B cell (primary cell): ENCODE measurements around the gene PSAT1. TPM values are rescaled to one million over a fixed set of nuclear protein-coding genes. Genes with fewer than 3 reads are reported as not detected.

ENCODE experiments used
- ATAC-seq: fragments of 200-7000 bp; cut with Tn5 transposase; one replicate; pipeline ENCODE4 v1.10.0; 2021; ENCODE audit warnings: low read depth, mild to moderate bottlenecking, moderate number of reproducible peaks, moderate library complexity
- CTCF ChIA-PET: fragments of 350-600 bp; sonication (Branson Sonifier 250); formaldehyde crosslinking; loops from one replicate; lab custom pipeline; 2021; ENCODE audit warnings: antibody characterized with exemption, inconsistent platforms; lab: Charles Lee
- POLR2A ChIA-PET: fragments of 350-600 bp; sonication (Branson Sonifier 250); formaldehyde crosslinking; loops from one replicate; lab custom pipeline; 2021; ENCODE audit warnings: antibody characterized with exemption; lab: Charles Lee
- DNase-seq: peaks from one replicate; pipeline ENCODE4 v3.0.0; 2013
- H2AFZ ChIP-seq: 2 replicates; pipeline ENCODE4 v1.6.1; 2012; ENCODE audit warnings: mild to moderate bottlenecking, low read depth, low read length; ENCODE audit not compliant: insufficient read depth, poor library complexity, severe bottlenecking
- H3K27ac ChIP-seq, 2 donors: 1 replicate in 1 of 2; 2 replicates in 1 of 2; pipeline ENCODE4 v1.5.1; 2012 to 2013; ENCODE audit warnings: low read length in 2 of 2, mild to moderate bottlenecking in 2 of 2, moderate library complexity in 1 of 2
- H3K27me3 ChIP-seq, 4 experiments: fragments of 200-600 bp in 1 of 4; sonication (generic) in 1 of 4; replicated peaks in 1 of 4; 1 replicate in 2 of 4; 2 replicates in 2 of 4; pipeline versions ENCODE4 v1.6.1 to v1.7.0; 2013 to 2016; ENCODE audit warnings: low read length in 3 of 4, mild to moderate bottlenecking in 2 of 4, mixed read lengths in 1 of 4, moderate library complexity in 1 of 4; ENCODE audit not compliant: insufficient read depth in 4 of 4, control insufficient read depth in 3 of 4; ENCODE audit errors: control extremely low read depth in 1 of 4
- H3K36me3 ChIP-seq, 2 experiments: replicated peaks in 1 of 2; 1 replicate in 1 of 2; 2 replicates in 1 of 2; pipeline versions ENCODE4 v1.6.1 to v1.7.1; 2013; ENCODE audit warnings: low read length in 1 of 2; ENCODE audit not compliant: insufficient read depth in 2 of 2, control insufficient read depth in 1 of 2; ENCODE audit errors: control extremely low read depth in 1 of 2, extremely low read depth in 1 of 2
- H3K4me1 ChIP-seq, 2 donors: fragments of 200-600 bp in 1 of 2; sonication (generic) in 1 of 2; 1 replicate in 1 of 2; 2 replicates in 1 of 2; pipeline versions ENCODE4 v1.5.1 to v1.6.1; 2013 to 2017; ENCODE audit warnings: low read length in 2 of 2; ENCODE audit not compliant: control insufficient read depth in 2 of 2, insufficient read depth in 2 of 2
- H3K4me2 ChIP-seq: replicated peaks from 2 replicates; pipeline ENCODE3; 2012; ENCODE audit warnings: mild to moderate bottlenecking, low read depth, low read length; ENCODE audit not compliant: poor library complexity, severe bottlenecking
- H3K4me3 ChIP-seq, 5 experiments: fragments of 200-600 bp in 1 of 5; sonication (generic) in 1 of 5; 1 replicate in 3 of 5; 2 replicates in 2 of 5; pipeline versions ENCODE4 v1.5.1 to v1.7.0; 2011 to 2016; ENCODE audit warnings: low read length in 4 of 5, mild to moderate bottlenecking in 4 of 5, low read depth in 2 of 5, control low read depth in 1 of 5, moderate library complexity in 1 of 5; ENCODE audit not compliant: insufficient read depth in 1 of 5; ENCODE audit errors: control extremely low read depth in 1 of 5, extremely low read depth in 1 of 5
- H3K79me2 ChIP-seq: fragments of 200-600 bp; sonication (generic); one replicate; pipeline ENCODE4 v1.6.0; 2016; ENCODE audit warnings: low read length; ENCODE audit not compliant: control insufficient read depth, insufficient read depth
- H3K9ac ChIP-seq: fragments of 200-600 bp; sonication (generic); 2 replicates; pipeline ENCODE4 v1.6.1; 2017; ENCODE audit warnings: mild to moderate bottlenecking, low read length, moderate library complexity
- H3K9me3 ChIP-seq, 3 donors: one replicate each; pipeline versions ENCODE4 v1.6.1 to v1.7.1; 2013; ENCODE audit warnings: low read length in 2 of 3; ENCODE audit not compliant: control insufficient read depth in 2 of 3, insufficient read depth in 1 of 3; ENCODE audit errors: control extremely low read depth in 1 of 3
- H4K20me1 ChIP-seq: 2 replicates; pipeline ENCODE4 v1.6.0; 2012; ENCODE audit warnings: mild to moderate bottlenecking, low read length; ENCODE audit not compliant: insufficient read depth, control insufficient read depth, poor library complexity, severe bottlenecking
- H3K27ac Mint-ChIP-seq: one replicate; pipeline ENCODE4 v1.8.0; 2021; ENCODE audit warnings: mixed read lengths
- H3K27me3 Mint-ChIP-seq: one replicate; pipeline ENCODE4 v1.8.0; 2021; ENCODE audit warnings: mixed read lengths
- H3K4me1 Mint-ChIP-seq: one replicate; pipeline ENCODE4 v1.8.0; 2021; ENCODE audit warnings: mixed read lengths
- H3K4me3 Mint-ChIP-seq: one replicate; pipeline ENCODE4 v1.8.0; 2021; ENCODE audit warnings: mixed read lengths
- H3K9me3 Mint-ChIP-seq: one replicate; pipeline ENCODE4 v1.8.0; 2022; ENCODE audit warnings: mixed read lengths; ENCODE audit not compliant: insufficient read depth
- EZH2 ChIP-seq: IDR thresholded peaks from 2 replicates; pipeline ENCODE4 v1.6.1; 2012; ENCODE audit warnings: borderline replicate concordance, low read depth, mild to moderate bottlenecking, moderate library complexity, low read length; ENCODE audit not compliant: insufficient read depth, poor library complexity, severe bottlenecking
- WGBS: methylation state at CpG from one replicate; pipeline ENCODE4 v1.1.5; 2013; ENCODE audit warnings: missing lambda C conversion rate; ENCODE audit not compliant: insufficient coverage; 5-methylcytosine and 5-hydroxymethylcytosine counted together
- intact Hi-C: fragments of 100-400 bp; cut with micrococcal nuclease; formaldehyde crosslinking; loops from one replicate; pipeline ENCODE4 v1.10.0; 2022
- polyA plus RNA-seq: library from polyadenylated mRNA; depleted of rRNA; stranded (reverse); fragments of >200 nt; gene quantifications from 2 replicates; pipeline ENCODE4 v1.2.3, GENCODE V29; 2012
- total RNA-seq, 2 donors: library from RNA; stranded (reverse); fragments of 120-200 nt in 1 of 2; gene quantifications; 1 replicate in 1 of 2; 2 replicates in 1 of 2; pipeline versions ENCODE4 v1.2.3 to v1.2.4, GENCODE V29; 2013 to 2022
- TF ChIP-seq, protein P1 (sequence below): fragments of 200-600 bp; IDR thresholded peaks from one replicate; pipeline ENCODE4 v1.8.0; 2022; ENCODE audit warnings: antibody characterized with exemption, mild to moderate bottlenecking

Gene PSAT1
- total and polyA plus RNA-seq, 2 donors (not counting 1 experiment from before 2014, with no cell fraction given) = 0.61 to 5.0 TPM

GRCh38 chr9:78286125-78286524 lies 10.8 kb upstream of the PSAT1 start:
- intact Hi-C loops = no loop called here
- no peaks in the 10 kb centered on the region for H3K9me3 Mint-ChIP-seq
- H3K4me3 ChIP-seq = no peak overlapping the region
- no peaks in the 10 kb centered on the region for H3K79me2 ChIP-seq
- DNase-seq = no peak
- CTCF ChIA-PET = no interaction called here
- no peak overlapping the region for H3K4me2 ChIP-seq
- no peak overlapping the region for H3K27ac Mint-ChIP-seq
- no peaks in the 10 kb centered on the region for H3K27me3 ChIP-seq
- no peaks in the 10 kb centered on the region for H4K20me1 ChIP-seq
- H3K36me3 ChIP-seq = no peaks in the 10 kb centered on the region
- H3K4me1 Mint-ChIP-seq = no peaks in the 10 kb centered on the region
- ATAC-seq = no peak
- no peak overlapping the region for H3K4me3 Mint-ChIP-seq
- TF ChIP-seq, protein P1, sequence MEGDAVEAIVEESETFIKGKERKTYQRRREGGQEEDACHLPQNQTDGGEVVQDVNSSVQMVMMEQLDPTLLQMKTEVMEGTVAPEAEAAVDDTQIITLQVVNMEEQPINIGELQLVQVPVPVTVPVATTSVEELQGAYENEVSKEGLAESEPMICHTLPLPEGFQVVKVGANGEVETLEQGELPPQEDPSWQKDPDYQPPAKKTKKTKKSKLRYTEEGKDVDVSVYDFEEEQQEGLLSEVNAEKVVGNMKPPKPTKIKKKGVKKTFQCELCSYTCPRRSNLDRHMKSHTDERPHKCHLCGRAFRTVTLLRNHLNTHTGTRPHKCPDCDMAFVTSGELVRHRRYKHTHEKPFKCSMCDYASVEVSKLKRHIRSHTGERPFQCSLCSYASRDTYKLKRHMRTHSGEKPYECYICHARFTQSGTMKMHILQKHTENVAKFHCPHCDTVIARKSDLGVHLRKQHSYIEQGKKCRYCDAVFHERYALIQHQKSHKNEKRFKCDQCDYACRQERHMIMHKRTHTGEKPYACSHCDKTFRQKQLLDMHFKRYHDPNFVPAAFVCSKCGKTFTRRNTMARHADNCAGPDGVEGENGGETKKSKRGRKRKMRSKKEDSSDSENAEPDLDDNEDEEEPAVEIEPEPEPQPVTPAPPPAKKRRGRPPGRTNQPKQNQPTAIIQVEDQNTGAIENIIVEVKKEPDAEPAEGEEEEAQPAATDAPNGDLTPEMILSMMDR = no peak
- TF ChIP-seq EZH2 = no peak
- H3K27me3 Mint-ChIP-seq = peaks cover 3% of the 10 kb centered on the region
- no peak overlapping the region for H2AFZ ChIP-seq
- H3K27ac ChIP-seq = no peak overlapping the region
- peaks cover 0 to 7% (median 0%) of the 10 kb centered on the region in 3 donors for H3K9me3 ChIP-seq
- no peaks in the 10 kb centered on the region for H3K4me1 ChIP-seq
- POLR2A ChIA-PET = no interaction called here
- no peak overlapping the region for H3K9ac ChIP-seq

- Histone ChIP-seq H4K20me1 (no peaks in the 10 kb centered on the region), H2AFZ (no peak overlapping the region), H3K79me2 (no peaks in the 10 kb centered on the region), H3K4me2 (no peak overlapping the region), H3K4me3 (no peak overlapping the region), H3K27ac (no peak overlapping the region), H3K9ac (no peak overlapping the region), H3K4me1 (no peaks in the 10 kb centered on the region), H3K9me3 (peaks cover 0 to 7% (median 0%) of the 10 kb centered on the region in 3 donors), H3K36me3 (no peaks in the 10 kb centered on the region), H3K27me3 (no peaks in the 10 kb centered on the region)
- intact Hi-C loops = no loop called here
- DNase-seq (no peak), ATAC-seq (no peak)
- ChIA-PET POLR2A (no interaction called here), CTCF (no interaction called here)
- H3K4me3 Mint-ChIP-seq = no peak overlapping the region
- TF ChIP-seq EZH2 = no peak
- TF ChIP-seq, protein P1 = no peak
- H3K4me1 Mint-ChIP-seq = no peaks in the 10 kb centered on the region
- WGBS = 100% methylated on average over 2 of the region's 6 CpGs
- no peak overlapping the region for H3K27ac Mint-ChIP-seq
- peaks cover 3% of the 10 kb centered on the region for H3K27me3 Mint-ChIP-seq
- H3K9me3 Mint-ChIP-seq = no peaks in the 10 kb centered on the region
Observed at GRCh38 chr9:78286946-78287388, 10.0 kb upstream of the PSAT1 start.
